GM23248 (cell line): ENCODE data around the gene ALDH3A1.

Experiments
- EZH2 ChIP-seq: fragments of 200-600 bp; sonication (generic); IDR thresholded peaks from 2 replicates; pipeline ENCODE4 v1.6.1; 2018; ENCODE audit warnings: antibody characterized with exemption, mild to moderate bottlenecking; ENCODE audit not compliant: insufficient read depth, poor library complexity, severe bottlenecking
- EZH2phosphoT487 ChIP-seq: fragments of 200-600 bp; sonication (generic); IDR thresholded peaks from 2 replicates; pipeline ENCODE4 v1.6.1; 2018; ENCODE audit warnings: antibody characterized with exemption, moderate library complexity, mild to moderate bottlenecking, low read depth; ENCODE audit not compliant: insufficient read depth

GRCh38 chr17:19719355-19720209, 28.5 kb downstream of the ALDH3A1 start:
- TF ChIP-seq EZH2: no peak
- no peak for TF ChIP-seq EZH2phosphoT487
